HepG2 (cell line): Measurements from ENCODE around the gene NCDN. TPM values are rescaled to one million over a fixed set of nuclear protein-coding genes. Genes with fewer than 3 reads are reported as not detected.

Source experiments
- AHR ChIP-seq: IDR thresholded peaks from 2 replicates; pipeline ENCODE4 v1.6.1; 2018; ENCODE audit warnings: missing genetic modification reagents, missing compliant biosample characterization
- ARNT2 ChIP-seq: sonication (generic); formaldehyde crosslinking; IDR thresholded peaks from 2 replicates; pipeline ENCODE4 v1.8.0; 2022; ENCODE audit warnings: mild to moderate bottlenecking, low read depth, missing genetic modification reagents, moderate library complexity
- CAMTA2 ChIP-seq: sonication (generic); formaldehyde crosslinking; IDR thresholded peaks from 2 replicates; pipeline ENCODE4 v1.4.0; 2020; ENCODE audit warnings: mild to moderate bottlenecking, missing genetic modification reagents, borderline replicate concordance
- JARID2 ChIP-seq: sonication (generic); formaldehyde crosslinking; IDR thresholded peaks from 2 replicates; pipeline ENCODE4 v1.8.1; 2023; ENCODE audit warnings: missing genetic modification reagents, inconsistent platforms; ENCODE audit not compliant: insufficient replicate concordance
- PHF5A ChIP-seq: IDR thresholded peaks from one replicate; pipeline ENCODE4 v1.6.1; 2018; ENCODE audit warnings: low read depth, missing genetic modification reagents; ENCODE audit not compliant: unreplicated experiment
- PHF8 ChIP-seq: sonication (generic); formaldehyde crosslinking; IDR thresholded peaks from 2 replicates; pipeline ENCODE4 v1.5.0; 2020; ENCODE audit warnings: missing genetic modification reagents
- TEAD2 ChIP-seq: sonication (generic); formaldehyde crosslinking; IDR thresholded peaks from 2 replicates; pipeline ENCODE4 v1.9.0; 2021; ENCODE audit warnings: missing genetic modification reagents
- XRCC5 ChIP-seq: fragments of 200-400 bp; formaldehyde crosslinking; optimal IDR thresholded peaks from 2 replicates; pipeline ENCODE3; 2017; ENCODE audit warnings: mild to moderate bottlenecking, low read length
- ZBTB38 ChIP-seq: sonication (generic); formaldehyde crosslinking; IDR thresholded peaks from 2 replicates; pipeline ENCODE4 v1.5.1; 2020; ENCODE audit warnings: mild to moderate bottlenecking, missing genetic modification reagents
- ZC3H13 ChIP-seq: sonication (generic); formaldehyde crosslinking; IDR thresholded peaks from 2 replicates; pipeline ENCODE4 v1.8.1; 2023; ENCODE audit warnings: mild to moderate bottlenecking, missing genetic modification reagents, moderate library complexity
- ZNF460 ChIP-seq: sonication (generic); formaldehyde crosslinking; IDR thresholded peaks from 2 replicates; pipeline ENCODE4 v1.5.1; 2020; ENCODE audit warnings: missing genetic modification reagents, mild to moderate bottlenecking, borderline replicate concordance
- ZNF546 ChIP-seq: sonication (generic); formaldehyde crosslinking; conservative IDR thresholded peaks from 2 replicates; pipeline ENCODE4 v1.8.1; 2023; ENCODE audit warnings: mild to moderate bottlenecking, missing genetic modification reagents
- ZNF788 ChIP-seq: sonication (generic); formaldehyde crosslinking; IDR thresholded peaks from 2 replicates; pipeline ENCODE4 v1.5.0; 2020; ENCODE audit warnings: mild to moderate bottlenecking, missing genetic modification reagents, borderline replicate concordance
- polyA plus RNA-seq, 8 experiments: library from polyadenylated mRNA; depleted of rRNA in 3 of 8; stranded (reverse) in 7 of 8; unstranded in 1 of 8; fragments of >200 nt; fragmentation: Illumina TruSeq in 4 of 8; extraction: Trizol in 4 of 8; gene quantifications; 2 replicates each; pipeline versions ENCODE4 v1.2.1 to v1.2.3, GENCODE V29; 2011 to 2016; ENCODE audit warnings: low read depth in 4 of 8, missing spikeins in 1 of 8, mixed read lengths in 1 of 8; ENCODE audit not compliant: insufficient read depth in 1 of 8
- total RNA-seq, 5 experiments: library from RNA; depleted of rRNA; stranded (reverse); fragments of >200 nt; fragmentation: Illumina TruSeq; extraction: Trizol; gene quantifications; 2 replicates each; pipeline ENCODE4 v1.2.3, GENCODE V29; 2016; ENCODE audit warnings: low read depth in 1 of 5
- TF ChIP-seq, protein P1 (sequence below): sonication (generic); formaldehyde crosslinking; IDR thresholded peaks from 2 replicates; pipeline ENCODE4 v1.4.0; 2020; ENCODE audit warnings: missing genetic modification reagents, mild to moderate bottlenecking, borderline replicate concordance
- TF ChIP-seq, protein P2 (sequence below): sonication (generic); formaldehyde crosslinking; IDR thresholded peaks from 2 replicates; pipeline ENCODE4 v1.4.0; 2020; ENCODE audit warnings: mild to moderate bottlenecking, missing genetic modification reagents, borderline replicate concordance
- TF ChIP-seq, protein P3 (sequence below): sonication (generic); formaldehyde crosslinking; IDR thresholded peaks from 2 replicates; pipeline ENCODE4 v1.4.0; 2020; ENCODE audit warnings: missing genetic modification reagents
- TF ChIP-seq, protein P4 (sequence below): sonication (generic); formaldehyde crosslinking; conservative IDR thresholded peaks from 2 replicates; pipeline ENCODE4 v1.4.0; 2020; ENCODE audit warnings: missing genetic modification reagents
- TF ChIP-seq, protein P5 (sequence below): sonication (generic); formaldehyde crosslinking; IDR thresholded peaks from 2 replicates; pipeline ENCODE4 v1.5.0; 2020; ENCODE audit warnings: missing genetic modification reagents, mild to moderate bottlenecking, borderline replicate concordance

NCDN gene
- total and polyA plus RNA-seq, 2 of the 13 experiments (the other 11 are each of a cell fraction or from before 2014, with no cell fraction given): 6.6 to 9.3 TPM

DNA sequence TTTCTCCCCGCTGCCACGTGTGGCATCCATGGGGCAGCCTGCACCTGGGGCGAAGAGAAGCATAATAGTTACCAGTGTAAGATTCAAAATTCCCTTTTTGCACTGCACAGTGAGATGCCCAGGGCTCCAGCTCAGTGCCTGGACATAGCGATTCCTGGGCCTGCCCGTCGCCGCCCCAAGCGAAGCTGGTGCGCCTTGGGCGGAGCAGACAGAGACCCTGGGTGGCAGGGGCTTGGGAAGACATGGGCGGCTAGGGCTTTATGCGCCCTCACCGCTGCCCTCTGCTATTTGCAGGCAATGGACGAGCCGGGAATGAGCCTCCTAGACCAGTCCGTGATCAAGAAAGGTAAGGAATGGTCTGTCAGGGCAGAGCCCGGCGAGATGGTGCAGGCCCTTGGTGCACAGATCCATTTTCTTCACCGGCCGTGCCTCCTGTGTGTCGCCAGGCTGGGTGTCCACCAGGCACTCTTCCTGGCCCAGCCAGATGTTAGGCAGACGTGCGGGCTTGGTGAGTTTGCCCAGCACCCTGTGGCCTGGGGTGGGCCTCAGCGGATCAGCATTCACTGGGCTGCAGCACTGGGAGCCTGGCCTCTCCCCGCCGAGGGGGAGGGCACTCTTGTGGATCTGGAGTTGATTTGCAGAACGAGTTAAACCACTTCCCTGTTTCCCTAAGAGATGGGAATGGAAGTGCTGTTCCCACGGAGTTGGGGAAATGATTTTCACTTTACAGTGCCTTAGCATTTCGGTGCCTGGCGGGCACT, 17.2 kb downstream of the NCDN start (continued):
- TF ChIP-seq TEAD2 (CRISPR knock-in tag): no peak
- TF ChIP-seq AHR (CRISPR knock-in tag): 0 out of 2 replicates have a peak, but pooled peaks have one; percentile 40
- 0 out of 2 replicates have a peak, but pooled peaks have one; percentile 41 for TF ChIP-seq ZC3H13 (CRISPR knock-in tag)
- TF ChIP-seq, protein P1, sequence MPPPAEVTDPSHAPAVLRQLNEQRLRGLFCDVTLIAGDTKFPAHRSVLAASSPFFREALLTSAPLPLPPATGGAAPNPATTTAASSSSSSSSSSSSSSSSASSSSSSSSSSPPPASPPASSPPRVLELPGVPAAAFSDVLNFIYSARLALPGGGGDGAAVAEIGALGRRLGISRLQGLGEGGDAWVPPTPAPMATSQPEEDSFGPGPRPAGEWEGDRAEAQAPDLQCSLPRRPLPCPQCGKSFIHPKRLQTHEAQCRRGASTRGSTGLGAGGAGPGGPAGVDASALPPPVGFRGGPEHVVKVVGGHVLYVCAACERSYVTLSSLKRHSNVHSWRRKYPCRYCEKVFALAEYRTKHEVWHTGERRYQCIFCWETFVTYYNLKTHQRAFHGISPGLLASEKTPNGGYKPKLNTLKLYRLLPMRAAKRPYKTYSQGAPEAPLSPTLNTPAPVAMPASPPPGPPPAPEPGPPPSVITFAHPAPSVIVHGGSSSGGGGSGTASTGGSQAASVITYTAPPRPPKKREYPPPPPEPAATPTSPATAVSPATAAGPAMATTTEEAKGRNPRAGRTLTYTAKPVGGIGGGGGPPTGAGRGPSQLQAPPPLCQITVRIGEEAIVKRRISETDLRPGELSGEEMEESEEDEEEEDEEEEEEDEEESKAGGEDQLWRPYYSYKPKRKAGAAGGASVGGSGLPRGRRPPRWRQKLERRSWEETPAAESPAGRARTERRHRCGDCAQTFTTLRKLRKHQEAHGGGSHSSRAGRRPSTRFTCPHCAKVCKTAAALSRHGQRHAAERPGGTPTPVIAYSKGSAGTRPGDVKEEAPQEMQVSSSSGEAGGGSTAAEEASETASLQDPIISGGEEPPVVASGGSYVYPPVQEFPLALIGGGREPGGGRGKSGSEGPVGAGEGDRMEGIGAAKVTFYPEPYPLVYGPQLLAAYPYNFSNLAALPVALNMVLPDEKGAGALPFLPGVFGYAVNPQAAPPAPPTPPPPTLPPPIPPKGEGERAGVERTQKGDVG (CRISPR knock-in tag): peak; percentile 56; the same call in 1 of the 2 replicates
- no peak for TF ChIP-seq ZNF460 (CRISPR knock-in tag)
- TF ChIP-seq, protein P2, sequence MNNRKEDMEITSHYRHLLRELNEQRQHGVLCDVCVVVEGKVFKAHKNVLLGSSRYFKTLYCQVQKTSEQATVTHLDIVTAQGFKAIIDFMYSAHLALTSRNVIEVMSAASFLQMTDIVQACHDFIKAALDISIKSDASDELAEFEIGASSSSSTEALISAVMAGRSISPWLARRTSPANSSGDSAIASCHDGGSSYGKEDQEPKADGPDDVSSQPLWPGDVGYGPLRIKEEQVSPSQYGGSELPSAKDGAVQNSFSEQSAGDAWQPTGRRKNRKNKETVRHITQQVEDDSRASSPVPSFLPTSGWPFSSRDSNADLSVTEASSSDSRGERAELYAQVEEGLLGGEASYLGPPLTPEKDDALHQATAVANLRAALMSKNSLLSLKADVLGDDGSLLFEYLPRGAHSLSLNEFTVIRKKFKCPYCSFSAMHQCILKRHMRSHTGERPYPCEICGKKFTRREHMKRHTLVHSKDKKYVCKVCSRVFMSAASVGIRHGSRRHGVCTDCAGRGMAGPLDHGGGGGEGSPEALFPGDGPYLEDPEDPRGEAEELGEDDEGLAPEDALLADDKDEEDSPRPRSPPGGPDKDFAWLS (CRISPR knock-in tag): no peak
- no peak for TF ChIP-seq CAMTA2
- TF ChIP-seq XRCC5: peak; percentile 56
- TF ChIP-seq, protein P3, sequence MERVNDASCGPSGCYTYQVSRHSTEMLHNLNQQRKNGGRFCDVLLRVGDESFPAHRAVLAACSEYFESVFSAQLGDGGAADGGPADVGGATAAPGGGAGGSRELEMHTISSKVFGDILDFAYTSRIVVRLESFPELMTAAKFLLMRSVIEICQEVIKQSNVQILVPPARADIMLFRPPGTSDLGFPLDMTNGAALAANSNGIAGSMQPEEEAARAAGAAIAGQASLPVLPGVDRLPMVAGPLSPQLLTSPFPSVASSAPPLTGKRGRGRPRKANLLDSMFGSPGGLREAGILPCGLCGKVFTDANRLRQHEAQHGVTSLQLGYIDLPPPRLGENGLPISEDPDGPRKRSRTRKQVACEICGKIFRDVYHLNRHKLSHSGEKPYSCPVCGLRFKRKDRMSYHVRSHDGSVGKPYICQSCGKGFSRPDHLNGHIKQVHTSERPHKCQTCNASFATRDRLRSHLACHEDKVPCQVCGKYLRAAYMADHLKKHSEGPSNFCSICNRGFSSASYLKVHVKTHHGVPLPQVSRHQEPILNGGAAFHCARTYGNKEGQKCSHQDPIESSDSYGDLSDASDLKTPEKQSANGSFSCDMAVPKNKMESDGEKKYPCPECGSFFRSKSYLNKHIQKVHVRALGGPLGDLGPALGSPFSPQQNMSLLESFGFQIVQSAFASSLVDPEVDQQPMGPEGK (CRISPR knock-in tag): peak; percentile 42; the same call in 1 of the 2 replicates
- peak; percentile 42; the same call in 1 of the 2 replicates for TF ChIP-seq ZNF788
- TF ChIP-seq ZNF546 (CRISPR knock-in tag): no peak
- TF ChIP-seq PHF8 (CRISPR knock-in tag): peak; percentile 40
- TF ChIP-seq, protein P4, sequence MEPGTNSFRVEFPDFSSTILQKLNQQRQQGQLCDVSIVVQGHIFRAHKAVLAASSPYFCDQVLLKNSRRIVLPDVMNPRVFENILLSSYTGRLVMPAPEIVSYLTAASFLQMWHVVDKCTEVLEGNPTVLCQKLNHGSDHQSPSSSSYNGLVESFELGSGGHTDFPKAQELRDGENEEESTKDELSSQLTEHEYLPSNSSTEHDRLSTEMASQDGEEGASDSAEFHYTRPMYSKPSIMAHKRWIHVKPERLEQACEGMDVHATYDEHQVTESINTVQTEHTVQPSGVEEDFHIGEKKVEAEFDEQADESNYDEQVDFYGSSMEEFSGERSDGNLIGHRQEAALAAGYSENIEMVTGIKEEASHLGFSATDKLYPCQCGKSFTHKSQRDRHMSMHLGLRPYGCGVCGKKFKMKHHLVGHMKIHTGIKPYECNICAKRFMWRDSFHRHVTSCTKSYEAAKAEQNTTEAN (CRISPR knock-in tag): no peak
- TF ChIP-seq JARID2 (CRISPR knock-in tag): no peak
- TF ChIP-seq PHF5A (CRISPR knock-in tag): peak; percentile 17
- TF ChIP-seq ZBTB38: peak; percentile 88
- TF ChIP-seq ARNT2 (CRISPR knock-in tag): 0 out of 2 replicates have a peak, but pooled peaks have one; percentile 45
- TF ChIP-seq, protein P5, sequence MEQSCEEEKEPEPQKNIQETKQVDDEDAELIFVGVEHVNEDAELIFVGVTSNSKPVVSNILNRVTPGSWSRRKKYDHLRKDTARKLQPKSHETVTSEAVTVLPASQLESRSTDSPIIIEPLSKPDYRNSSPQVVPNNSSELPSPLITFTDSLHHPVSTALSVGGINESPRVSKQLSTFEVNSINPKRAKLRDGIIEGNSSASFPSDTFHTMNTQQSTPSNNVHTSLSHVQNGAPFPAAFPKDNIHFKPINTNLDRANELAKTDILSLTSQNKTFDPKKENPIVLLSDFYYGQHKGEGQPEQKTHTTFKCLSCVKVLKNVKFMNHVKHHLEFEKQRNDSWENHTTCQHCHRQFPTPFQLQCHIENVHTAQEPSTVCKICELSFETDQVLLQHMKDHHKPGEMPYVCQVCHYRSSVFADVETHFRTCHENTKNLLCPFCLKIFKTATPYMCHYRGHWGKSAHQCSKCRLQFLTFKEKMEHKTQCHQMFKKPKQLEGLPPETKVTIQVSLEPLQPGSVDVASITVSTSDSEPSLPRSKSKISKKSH (CRISPR knock-in tag): no peak
